HG03432 (cell line): ENCODE data around the gene P2RY6.
A peak's percentile ranks its signal among the peaks of the same experiment; 100 is the strongest.

ENCODE experiments used
- ATAC-seq: cut with Tn5 transposase; IDR thresholded peaks from one replicate; pipeline ENCODE4 v1.9.1; 2021; ENCODE audit warnings: mild to moderate bottlenecking, moderate library complexity; ENCODE audit not compliant: unreplicated experiment

Gene P2RY6

GRCh38 chr11:73331138-73331916 lies 59.2 kb downstream of the P2RY6 start:
- ATAC-seq: no peak

GRCh38 chr11:73333173-73333572 lies 61.0 kb downstream of the P2RY6 start:
- no peak for ATAC-seq

GRCh38 chr11:73333640-73334383 lies 61.7 kb downstream of the P2RY6 start:
- ATAC-seq: no peak

GRCh38 chr11:73334384-73335203 lies 62.5 kb downstream of the P2RY6 start:
- no peak for ATAC-seq

GRCh38 chr11:73335204-73335923 lies 63.2 kb downstream of the P2RY6 start:
- ATAC-seq: peak; percentile 53

- ATAC-seq: no peak
Observed at GRCh38 chr11:73337846-73338245, 65.7 kb downstream of the P2RY6 start.

GRCh38 chr11:73338279-73338678 lies 66.1 kb downstream of the P2RY6 start:
- no peak for ATAC-seq

GRCh38 chr11:73340164-73340563 lies 68.0 kb downstream of the P2RY6 start:
- no peak for ATAC-seq

- ATAC-seq: no peak
Observed at GRCh38 chr11:73342633-73343032, 70.5 kb downstream of the P2RY6 start.

GRCh38 chr11:73343076-73343873 lies 71.1 kb downstream of the P2RY6 start:
- ATAC-seq: no peak

GRCh38 chr11:73344191-73344607 lies 72.1 kb downstream of the P2RY6 start:
- ATAC-seq: no peak

- no peak for ATAC-seq
Observed at GRCh38 chr11:73345481-73346160, 73.5 kb downstream of the P2RY6 start.

- no peak for ATAC-seq
Observed at GRCh38 chr11:73346186-73346935, 74.2 kb downstream of the P2RY6 start.

GRCh38 chr11:73347067-73347466 lies 74.9 kb downstream of the P2RY6 start:
- ATAC-seq: no peak
